NCI-H82 (cell line): ENCODE measurements around the gene GARIN3.
A peak's percentile ranks its signal among the peaks of the same experiment; 100 is the strongest.
"Not testable (repeated sequence)": the region's sequence is repeated elsewhere in the genome, so short reads cannot be mapped to it uniquely, and the experiment has no call there.

Source experiments
- DNase-seq: peaks from one replicate; lab custom pipeline; 2025; lab: John Stamatoyannopoulos, UW

GARIN3 gene

DNA sequence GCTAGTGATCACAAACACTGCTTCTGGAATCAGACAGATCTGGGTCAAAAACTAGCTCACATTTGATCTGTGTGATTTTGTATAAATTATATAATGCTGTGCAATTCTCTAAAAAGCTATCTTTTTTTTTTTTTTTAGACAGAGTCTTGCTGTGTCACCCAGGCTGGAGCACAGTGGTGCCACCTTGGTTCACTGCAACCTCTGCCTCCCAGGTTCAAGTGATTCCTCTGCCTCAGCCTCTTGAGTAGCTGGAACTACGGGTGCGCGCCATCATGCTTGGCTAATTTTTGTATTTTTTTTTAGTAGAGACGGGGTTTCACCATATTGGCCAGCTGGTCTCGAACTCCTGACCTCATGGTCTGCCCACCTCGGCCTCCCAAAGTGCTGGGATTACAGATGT lies 19.1 kb upstream of the GARIN3 start:
- not testable (repeated sequence) for DNase-seq

- no peak for DNase-seq
Observed at GRCh38 chr5:157184117-157184670, 18.1 kb upstream of the GARIN3 start.

DNA sequence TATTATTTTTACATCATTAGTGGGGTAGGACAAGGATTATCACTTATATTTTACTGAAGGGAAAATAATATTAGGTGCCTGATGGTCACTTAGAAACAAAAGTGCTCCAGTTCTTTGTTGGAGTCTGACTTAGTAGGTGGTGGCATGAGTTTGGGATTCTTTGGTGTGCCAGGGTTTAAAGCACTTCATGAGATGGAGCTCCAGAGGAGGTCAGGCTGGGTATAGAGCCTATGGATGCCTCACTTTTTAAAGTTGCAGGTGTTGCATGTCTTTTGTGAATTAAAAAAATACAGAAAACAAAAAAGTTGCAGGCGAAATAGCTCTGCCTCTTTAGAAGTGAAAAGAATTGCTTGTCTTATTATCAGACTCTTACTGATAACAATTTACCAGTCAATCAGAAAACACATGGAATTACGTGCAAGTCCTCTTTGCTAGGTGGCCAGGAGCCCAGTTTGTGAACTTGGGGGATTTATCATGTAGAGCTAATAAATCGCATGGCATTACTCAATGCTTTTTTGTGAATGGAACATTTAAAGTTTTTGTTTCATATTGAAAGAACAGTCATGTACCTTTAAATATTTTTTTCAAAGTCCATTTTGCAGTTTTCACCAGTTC lies 16.2 kb upstream of the GARIN3 start:
- no peak for DNase-seq

DNA sequence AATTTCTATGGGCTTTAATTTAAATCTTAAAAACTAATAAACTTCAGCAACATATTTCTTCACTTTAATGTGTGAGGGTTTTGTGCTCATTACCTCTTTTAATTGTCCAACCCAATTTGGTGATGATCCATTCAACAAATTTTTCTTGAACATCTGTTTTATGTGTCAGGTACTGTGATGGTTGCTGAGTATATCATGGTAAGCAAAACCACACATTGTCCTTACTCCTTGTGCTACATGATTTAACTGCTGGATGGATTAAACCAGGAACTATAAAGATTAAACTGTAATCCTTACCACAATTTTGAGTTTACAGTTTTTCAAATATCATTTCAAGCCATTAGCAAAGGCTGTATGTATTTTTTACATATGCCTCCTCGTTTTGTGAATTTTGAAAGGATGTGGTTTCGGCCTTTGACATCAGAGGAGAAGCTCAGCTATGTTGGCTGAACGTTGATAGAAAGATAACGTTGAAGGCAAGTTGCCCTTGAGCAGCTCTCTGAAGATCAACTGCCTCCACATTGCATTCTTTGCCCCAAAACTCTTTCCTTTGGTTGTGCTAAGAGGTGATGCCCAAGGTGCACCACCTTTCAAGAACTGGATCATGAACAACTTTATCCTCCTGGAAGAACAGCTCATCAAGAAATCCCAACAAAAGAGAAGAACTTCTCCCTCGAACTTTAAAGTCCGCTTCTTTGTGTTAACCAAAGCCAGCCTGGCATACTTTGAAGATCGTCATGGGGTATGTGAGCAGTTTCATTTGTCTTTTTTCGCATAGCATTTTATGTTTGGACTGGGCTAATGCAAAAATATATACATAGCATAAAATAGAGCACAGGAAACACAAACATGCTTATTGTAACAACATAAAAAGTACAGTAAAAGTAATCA lies 14.6 kb upstream of the GARIN3 start, which contains the start of gene ITK:
Gene ITK (plus strand): TSS at position 467 of the 891 bp plus-strand sequence. CDS start 138 bp downstream, at position 605.
- DNase-seq: no peak

DNA sequence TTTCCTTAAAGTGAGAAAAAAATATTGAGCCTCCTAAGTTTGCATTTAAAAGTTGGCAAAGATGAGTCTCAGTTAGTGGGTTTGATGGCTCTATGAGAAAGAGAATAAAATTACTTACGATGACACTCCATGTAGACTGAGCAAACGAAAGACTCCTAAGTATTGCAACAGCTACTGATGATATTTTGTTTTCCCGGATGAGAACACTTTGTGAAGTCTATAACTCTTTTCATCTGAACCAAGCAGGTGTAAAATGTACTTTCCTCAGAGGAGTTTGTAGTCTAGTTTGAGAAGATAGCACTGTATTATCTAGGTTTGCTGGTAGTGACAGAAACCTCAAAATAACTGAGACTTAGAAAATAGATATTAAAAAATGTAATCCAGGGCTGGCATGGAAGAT lies 12.9 kb upstream of the GARIN3 start:
- DNase-seq: no peak

DNA sequence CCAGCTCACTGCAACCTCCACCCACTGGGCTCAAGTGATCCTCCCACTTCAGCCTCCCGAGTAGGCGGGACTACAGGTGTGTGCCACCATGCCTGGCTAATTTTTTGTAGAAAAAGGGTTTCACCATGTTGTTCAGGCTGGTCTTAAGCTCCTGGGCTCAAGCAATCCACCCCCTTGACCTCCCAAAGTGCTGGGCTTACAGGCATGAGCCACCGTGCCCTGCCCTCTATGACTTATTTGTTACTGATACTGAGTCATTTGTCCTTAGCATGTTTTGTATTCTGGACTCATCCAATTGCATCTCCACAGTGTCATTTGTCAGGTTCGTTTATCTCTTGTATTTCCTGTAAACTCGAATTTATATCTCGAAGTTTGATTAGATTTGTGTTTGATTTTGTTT lies 11.9 kb upstream of the GARIN3 start:
- no peak for DNase-seq

GRCh38 chr5:157175071-157175612 lies 9.1 kb upstream of the GARIN3 start:
- no peak for DNase-seq

- DNase-seq: no peak
Observed at GRCh38 chr5:157172403-157172802, 6.3 kb upstream of the GARIN3 start.

DNA sequence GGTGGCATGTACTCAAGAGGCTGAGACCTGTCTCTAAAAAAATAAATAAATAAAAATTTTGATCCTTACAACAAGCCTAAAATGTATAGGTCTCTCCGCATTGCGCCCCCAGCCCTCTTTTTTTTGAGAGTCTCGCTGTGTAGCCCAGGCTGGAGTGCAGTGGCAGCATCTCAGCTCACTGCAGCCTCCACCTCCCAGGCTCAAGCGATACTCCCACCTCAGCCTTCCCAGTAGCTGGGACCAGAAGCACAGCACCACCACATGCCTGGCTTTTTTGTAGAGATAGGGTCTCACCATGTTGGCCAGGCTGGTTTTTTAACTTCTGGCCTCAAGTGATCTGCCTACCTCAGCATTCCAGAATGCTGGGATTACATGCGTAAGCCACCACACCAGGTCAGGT lies 2.2 kb upstream of the GARIN3 start:
- DNase-seq: no peak

GRCh38 chr5:157167214-157167621 lies 1.2 kb upstream of the GARIN3 start:
- DNase-seq: peak; percentile 18

DNA sequence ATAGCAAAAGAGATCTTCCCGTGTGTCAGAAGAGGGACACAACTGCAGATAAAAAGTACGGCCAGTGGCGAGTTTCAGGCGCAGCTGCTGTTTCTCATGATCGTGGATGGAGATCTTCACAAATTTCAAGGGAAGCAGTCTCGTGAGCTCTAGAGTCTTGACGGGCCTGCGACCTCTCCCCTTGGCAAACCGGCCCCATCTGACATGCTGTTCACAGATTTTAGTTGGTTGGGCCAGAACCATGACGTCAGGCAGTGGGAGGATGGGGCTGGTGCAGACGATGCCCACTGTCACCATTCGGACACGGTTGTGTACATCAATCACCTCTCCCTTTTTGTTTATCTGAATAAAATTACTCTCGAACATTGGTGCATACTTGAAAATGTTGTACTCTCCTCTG lies 396 bp downstream of the GARIN3 start:
- DNase-seq: no peak

DNA sequence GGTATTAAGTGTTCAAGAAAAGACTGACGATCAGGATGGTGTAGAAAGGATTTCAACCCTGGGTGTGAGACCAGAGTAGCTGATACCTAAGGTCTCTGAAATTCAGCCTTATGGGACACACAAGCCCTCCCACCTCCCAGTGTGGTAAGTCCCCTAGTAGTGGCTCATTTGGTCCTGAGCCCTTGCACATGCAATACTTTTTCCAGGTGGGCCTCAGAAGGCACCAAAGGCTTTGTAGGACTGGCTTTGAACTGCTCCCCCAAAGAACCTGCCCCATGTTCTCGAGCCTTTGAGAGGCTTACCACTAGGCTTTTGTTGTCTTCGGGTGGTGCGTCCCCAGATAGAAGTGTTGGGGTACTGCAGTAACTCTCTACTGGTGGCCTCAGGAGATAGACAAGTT lies 803 bp downstream of the GARIN3 start:
- DNase-seq: no peak

- no peak for DNase-seq
Observed at GRCh38 chr5:157164521-157164920, 1.5 kb downstream of the GARIN3 start.

DNA sequence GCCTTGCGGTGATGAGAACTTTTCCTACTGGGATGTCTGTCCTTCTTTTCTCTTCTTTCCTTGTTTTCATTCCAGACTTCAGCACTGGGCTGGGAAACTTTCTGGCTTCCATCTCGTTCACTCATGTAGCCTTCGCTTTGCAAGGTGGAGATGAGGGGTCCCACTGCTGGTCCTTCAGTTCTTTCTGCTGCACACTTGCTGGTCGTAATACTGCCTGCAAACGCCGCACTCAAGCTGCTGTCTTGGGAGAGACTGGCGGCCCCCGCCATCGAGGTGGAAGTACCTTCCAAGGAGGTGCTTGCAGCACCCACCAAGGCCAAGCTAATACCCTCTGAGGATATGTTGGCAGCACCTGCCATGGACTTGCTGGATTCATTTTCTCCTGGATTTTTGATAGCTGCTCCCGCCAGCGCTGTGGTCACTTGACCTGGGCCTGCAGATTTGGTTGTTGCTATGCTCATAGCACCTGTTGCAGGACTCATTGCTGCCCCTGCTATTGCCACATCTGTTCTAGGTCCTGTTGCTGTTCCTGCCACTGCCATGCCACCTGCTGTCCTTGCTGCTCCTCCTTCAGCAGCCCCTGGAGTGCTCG lies 3.0 kb downstream of the GARIN3 start:
- no peak for DNase-seq

- no peak for DNase-seq
Observed at GRCh38 chr5:157161996-157162395, 4.1 kb downstream of the GARIN3 start.

DNA sequence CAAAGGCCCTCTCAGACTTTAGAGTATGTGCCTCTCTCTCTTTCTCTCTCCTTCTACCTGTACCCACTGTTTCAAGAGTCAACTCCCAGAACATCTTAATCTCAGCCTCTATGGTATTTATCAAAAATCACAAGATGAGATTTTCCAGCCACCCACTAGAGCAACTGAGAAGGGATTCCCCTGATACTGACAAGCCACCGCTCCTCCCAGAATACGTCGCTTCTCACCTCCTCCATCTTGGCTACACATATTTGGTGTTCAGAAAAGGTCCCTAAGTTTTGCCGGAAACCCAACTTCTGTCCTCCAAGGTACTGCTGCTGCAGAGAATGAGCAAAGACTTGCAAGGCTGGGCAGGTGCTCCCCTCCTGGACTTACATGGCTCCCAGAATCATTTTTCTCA lies 6.1 kb downstream of the GARIN3 start:
- DNase-seq: no peak

- DNase-seq: no peak
Observed at GRCh38 chr5:157159209-157159751, 6.8 kb downstream of the GARIN3 start.

- DNase-seq: no peak
Observed at GRCh38 chr5:157157293-157157891, 8.7 kb downstream of the GARIN3 start.

DNA sequence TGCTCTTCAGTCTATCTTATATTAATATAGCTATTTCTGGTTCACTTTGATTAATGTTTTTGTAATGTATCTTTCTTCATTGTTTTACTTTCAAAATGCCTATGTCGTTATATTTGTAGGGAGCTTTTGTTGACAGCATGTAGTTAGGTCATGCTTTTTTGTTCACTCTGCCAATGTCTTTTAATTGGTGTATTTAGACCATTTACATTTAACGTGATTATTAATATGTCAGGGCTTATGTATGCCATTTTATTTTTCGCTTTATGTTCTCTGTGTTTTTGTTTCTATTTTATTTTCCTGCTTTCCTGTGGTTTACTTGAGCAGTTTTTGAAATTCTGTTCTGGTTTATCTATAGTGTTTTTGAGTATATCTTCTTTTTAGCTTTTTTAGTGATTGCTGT lies 10.8 kb downstream of the GARIN3 start:
- DNase-seq: no peak

- DNase-seq: no peak
Observed at GRCh38 chr5:157150995-157151394, 15.1 kb downstream of the GARIN3 start.

DNA sequence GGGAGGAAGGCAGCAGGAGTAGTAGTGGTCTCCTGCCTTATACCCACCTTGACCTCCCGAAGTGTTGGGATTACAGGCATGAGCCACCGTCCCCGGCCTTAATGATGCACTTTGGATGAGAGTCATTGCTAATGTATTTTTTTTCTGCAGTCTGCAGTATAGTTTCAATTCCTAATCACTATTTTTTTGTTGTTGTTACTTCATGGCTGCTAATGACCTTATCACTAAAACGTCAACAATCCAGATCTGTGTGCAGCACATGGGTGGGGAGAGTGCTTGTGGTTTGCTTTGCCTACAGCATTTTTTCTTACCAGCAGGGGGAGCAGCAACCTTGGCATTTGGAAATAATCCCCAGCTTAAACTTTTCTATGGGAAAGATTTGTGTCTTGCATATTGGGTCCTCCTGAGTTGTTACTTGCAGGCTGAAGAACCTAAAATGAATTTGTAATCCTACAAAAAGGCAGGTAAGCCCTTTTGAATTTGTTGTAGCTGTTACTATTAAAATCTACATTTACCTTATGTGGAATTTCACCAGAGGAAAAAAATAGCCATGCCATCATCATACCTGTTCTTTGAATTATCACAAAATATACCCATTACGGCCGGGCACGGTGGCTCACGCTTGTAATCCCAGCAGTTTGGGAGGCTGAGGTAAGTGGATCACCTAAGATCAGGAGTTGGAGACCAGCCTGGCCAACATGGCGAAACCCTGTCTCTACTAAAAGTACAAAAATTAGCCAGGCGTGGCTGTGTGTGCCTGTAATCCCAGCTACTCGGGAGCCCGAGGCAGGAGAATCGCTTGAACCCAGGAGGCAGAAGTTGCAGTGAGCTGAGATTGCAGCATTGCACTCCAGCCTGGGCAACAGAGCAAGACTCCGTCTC lies 17.1 kb downstream of the GARIN3 start:
- DNase-seq: peak; percentile 82
